ENCODE measurements around the gene XRN1.
"Not testable (repeated sequence)": the region's sequence is repeated elsewhere in the genome, so short reads cannot be mapped to it uniquely, and the experiment has no call there.

The XRN1 gene

DNA sequence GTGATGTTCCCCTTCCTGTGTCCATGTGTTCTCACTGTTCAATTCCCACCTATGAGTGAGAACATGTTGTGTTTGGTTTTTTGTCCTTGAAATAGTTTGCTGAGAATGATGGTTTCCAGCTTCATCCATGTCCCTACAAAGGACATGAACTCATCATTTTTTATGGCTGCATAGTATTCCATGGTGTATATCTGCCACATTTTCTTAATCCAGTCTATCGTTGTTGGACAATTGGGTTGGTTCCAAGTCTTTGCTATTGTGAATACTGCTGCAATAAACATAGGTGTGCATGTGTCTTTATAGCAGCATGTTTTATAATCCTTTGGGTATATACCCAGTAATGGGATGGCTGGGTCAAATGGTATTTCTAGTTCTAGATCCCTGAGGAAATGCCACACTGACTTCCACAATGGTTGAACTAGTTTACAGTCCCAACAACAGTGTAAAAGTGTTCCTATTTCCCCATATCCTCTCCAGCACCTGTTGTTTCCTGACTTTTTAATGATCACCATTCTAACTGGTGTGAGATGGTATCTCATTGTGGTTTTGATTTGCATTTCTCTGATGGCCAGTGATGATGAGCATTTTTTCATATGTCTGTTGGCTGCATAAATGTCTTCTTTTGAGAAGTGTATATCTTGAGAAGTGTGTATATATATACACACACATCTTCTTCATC, 123.4 kb downstream of the XRN1 start:
- DNase-seq (ENCODE audit: low spot score): not testable (repeated sequence)

DNA sequence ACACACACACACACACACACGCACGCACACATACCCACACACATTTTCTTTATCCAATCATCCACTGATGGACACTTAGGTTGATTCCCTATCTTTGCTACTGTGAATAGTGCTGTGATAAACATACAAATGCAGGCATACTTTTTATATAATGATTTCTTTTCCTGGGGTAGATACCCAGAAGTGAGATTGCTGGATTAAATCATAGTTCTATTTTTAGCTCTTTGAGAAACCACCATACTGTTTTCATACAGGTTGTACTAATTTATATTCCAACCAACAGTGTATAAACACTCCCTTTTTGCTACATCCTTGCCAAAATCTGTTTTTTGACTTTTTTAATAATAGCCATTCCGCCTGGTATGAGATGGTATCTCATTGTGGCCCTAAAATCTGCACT, 127.9 kb downstream of the XRN1 start:
- no peak for DNase-seq (ENCODE audit: low spot score)

DNA sequence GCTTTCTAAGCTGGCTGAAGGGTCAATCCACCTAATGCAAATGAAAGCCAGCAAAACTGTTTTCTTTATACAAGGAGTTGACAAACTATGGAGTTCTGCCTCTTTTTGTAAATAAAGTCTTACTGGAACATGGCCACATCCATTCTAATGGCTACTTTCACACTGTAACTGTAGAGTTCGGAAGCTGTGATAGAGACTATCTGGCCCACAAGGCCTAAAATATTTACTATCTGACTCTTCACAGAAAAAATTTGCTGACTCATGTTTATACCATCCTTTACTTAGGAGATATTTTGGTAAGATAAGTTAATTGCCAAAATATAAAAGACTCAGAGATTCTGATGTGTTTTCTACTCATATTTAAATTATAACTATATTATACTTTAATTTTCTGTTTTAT, 128.7 kb downstream of the XRN1 start:
- no peak for DNase-seq (ENCODE audit: low spot score)

DNA sequence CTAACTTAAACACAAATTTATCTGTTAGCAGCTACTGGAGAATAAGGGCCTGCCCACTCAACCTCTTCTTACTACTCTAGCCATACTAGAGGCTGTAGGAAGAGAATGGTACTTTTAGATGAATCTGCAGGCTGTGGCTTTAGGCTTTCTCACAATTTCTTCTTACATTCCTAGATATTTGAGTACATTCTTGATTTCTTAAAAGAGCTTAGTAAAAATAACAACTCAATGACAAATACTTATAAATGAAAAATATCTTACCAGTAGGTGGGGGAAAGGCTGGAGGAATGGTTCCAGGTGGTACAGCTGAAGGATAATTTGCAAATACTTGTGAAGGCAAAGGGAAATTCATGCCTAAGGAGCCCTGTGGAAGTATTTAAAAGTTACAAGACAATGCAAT, 129.5 kb downstream of the XRN1 start:
- DNase-seq (ENCODE audit: low spot score): no peak

DNA sequence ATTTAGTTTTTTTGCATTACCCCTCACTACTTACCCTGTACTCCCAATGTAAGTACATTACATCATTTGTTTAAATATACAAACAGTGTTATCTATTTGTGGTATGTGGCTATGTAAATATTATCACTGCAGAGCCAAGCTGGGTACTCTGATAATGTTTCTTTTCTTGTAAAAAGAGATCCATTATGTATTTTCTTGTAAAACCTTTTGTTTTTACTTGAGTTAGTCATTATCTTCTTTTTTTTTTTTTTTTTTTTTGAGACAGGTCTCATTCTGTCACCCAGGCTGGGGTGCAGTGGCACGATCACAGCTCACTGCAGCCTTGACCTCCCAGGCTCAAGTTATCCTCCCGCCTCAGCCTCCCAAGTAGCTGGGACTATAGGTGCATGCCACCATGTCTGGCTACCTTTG, 131.9 kb downstream of the XRN1 start:
- not testable (repeated sequence) for DNase-seq (ENCODE audit: low spot score)

DNA sequence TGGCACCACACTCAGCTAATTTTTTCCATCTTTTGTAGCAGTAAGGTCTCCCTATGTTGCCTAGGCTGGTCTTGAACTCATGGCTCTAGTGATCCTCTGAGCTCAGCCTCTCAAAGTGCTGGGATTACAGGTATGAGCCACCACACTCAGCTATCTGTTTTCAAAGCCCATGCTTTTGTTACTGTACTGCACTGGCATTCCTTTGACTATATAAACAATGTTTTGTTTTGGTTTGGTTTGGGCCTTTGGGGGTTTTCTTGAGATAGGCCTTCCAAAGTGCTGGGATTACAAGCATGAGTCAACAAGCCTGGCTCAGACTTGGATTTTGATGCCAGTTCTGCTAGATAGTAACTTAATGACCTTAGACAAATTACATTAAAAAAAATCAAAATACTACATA, 132.8 kb downstream of the XRN1 start:
- no peak for DNase-seq (ENCODE audit: low spot score)

DNA sequence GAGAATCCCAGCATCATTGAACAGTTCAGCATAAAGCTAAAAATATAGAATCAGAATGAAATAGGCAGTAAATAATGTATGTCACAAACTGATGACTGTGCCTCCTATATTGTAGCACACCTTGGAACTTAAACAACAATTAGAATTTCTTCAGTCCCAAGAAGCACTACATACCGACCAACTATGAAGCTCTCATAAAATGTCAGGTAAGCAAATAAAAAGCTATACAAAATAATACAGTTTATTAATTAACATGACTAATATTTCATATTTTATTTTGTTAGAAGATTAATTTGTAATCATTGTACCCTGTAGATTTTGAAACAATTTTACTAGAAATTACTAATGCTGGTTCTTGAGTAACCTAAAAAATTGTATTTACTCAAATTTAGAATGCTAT, 137.4 kb downstream of the XRN1 start:
- DNase-seq (ENCODE audit: low spot score): no peak

DNA sequence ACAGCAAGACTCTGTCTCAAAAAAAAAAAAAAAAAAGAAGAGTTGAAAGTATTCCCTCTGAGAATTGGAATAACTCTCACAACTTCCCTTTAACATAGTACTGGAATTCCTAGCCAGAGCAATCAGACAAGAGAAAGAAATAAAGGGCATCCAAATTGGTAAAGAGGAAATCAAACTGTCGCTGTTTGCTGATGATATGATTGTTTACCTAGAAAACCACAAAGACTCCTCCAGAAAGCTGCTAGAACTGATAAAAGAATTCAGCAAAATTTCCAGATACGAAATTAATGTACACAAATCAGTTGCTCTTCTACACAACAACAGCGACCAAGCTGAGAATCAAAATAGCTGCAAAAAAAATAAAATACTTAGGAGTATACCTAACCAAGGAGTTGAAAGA, 145.0 kb downstream of the XRN1 start:
- not testable (repeated sequence) for DNase-seq (ENCODE audit: low spot score)

DNA sequence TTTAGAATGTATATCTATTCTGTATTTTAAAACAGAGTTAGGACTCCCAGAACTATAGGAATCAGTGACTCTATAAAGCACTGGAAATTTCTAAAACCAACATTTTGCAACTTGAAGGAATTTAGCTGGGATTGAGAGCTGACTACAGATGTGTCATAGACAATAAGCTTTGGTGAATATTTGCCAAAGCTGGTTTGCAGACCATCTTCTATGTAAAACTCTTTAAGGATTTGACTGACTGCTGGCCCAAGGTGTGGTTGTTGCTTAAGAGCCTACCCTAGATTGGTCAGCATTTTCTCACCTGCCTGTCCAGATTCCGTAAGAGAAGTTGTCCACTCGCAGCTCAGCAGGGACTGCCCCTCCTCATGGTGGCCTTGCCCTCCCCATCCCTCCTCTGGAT, 149.2 kb downstream of the XRN1 start:
- DNase-seq (ENCODE audit: low spot score): no peak

DNA sequence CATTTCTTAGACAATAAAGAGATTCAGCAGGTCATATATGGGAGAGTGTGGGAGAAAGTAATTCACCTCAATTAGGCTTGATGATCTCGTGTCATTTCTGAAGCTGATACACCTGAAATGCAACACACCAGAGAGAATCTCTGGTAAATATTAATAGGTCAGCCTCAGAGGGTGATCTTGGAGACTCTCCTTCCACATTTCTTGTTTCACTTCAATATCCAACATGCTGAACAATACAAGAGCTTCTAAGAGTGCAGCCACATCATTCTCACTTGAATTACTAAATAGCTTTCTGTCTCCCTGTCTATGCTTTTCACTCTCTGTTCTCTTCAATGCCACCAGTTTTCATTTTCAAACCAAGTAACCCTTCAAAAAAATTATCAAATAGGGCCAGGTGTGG, 151.3 kb downstream of the XRN1 start:
- DNase-seq (ENCODE audit: low spot score): no peak

DNA sequence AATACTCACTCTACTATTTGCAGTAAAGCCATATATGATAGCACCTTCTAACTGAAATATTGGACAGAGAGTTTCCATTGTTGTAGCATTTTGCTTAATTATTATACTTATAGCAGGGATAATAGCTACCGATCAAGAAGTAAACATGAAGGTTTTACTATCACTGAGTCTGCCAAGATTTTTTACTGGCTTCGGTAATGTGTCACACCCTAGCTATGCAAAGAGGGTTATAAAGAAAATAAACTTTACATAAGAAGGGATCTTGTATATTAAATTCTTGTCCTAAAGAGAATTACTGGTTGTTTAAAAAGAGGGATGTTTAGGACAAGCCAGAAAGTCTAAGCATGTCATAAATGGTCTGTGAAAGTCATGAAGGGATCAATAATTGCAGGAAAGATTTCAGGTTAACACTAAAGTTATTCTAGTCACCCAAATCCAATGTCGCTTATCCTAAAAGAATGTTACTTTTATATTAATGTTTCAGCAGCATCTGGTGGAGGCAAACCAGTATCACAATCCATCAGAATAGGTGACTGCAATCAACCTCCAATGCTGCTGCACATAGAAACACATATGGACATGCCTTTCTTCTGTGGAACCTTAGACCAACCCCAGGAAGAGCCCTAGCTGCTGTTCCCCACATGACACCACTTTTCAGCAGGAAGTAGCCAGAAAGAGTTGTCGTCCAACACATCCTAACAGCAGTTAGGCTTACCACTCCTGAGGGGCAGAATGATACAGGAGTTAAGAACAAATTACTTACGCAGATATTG, 159.8 kb downstream of the XRN1 start:
- no peak for DNase-seq (ENCODE audit: low spot score)

DNA sequence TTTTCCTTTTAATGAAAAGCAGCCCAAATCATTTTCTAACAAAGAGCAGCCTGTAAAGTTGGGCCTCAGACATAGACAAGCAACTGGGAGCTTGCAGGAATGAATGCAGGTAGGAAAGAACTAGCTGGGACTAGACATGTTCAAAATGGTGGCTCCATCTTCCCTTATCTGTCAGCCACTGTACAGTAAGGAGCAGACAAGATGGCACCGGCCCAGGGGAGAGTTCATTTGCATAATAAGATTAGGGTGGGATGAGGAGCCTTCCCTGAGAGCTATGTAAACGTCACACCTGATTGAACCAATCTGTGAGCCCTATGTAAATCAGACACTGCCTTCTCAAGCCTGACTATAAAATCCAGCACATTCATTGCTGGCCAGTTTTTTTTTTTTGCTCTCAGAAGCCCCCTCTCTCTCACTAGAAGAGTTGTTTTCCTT, 162.7 kb downstream of the XRN1 start:
- no peak for DNase-seq (ENCODE audit: low spot score)

DNA sequence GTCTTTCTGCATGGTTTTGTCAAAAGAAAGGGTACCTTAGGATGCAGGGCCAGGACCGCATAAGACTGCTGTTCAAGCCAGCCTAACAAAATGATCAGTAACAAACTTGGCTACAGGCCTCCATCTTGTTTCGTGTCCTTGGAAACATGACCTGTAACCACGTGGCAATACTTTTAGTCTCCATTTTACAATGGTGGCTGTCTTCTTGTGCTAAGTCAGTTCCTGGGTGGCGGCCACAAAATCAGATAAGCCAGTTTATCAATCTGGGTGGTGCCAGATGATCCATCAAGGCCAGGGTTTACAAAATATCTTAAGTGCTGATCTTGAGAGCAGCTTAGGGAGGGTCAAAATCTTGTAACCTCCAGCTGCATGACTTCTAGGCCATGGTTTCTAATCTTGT, 165.3 kb downstream of the XRN1 start:
- no peak for DNase-seq (ENCODE audit: low spot score)

DNA sequence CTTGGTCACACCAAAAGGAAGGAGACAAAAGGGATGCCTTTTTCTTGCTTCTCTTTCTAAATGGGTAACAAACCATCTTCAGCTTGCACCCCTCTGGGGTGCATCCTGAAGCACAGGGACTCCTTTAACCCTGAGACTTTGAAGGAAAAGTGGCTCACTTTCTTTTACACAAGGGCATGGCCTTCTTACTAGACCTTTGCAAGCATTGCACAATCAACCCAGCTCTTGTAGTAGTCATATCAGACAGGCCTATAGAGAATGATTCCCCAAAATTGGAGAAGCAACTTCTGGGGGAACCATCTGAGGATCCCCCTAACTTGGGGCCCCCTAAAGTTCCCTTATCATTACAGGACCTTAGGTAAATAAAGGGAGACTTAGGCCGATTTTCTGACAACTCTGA, 166.4 kb downstream of the XRN1 start:
- no peak for DNase-seq (ENCODE audit: low spot score)

DNA sequence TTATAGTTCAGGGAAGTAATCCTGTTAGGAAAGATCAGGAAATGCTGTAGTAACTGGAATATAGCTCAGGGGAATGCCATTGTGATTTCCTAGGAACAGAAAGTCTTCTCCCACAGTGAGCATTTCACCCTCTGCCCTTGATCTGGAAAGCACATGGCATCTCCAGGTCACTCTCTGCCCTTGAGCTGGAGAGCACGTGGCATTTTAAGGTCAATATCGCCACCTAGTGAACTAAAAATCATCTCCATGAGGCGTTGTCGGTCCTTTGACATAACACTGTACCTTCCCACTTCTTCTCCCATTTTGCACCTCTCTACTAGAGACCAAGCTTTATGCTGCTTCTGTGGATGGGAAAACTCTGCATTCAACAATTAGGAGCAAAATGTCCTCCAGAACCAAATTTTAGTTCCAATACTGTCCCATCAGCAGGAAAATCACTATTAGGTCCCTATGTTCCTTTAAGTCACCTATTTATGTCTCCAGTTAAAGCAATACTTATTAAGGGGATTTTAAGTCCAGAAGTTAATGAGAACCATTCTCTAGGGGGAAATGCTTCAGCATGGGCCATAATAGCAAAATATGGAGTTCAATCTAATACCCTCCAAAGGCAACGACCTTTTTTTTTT, 167.8 kb downstream of the XRN1 start:
- peak; percentile 62 for DNase-seq (ENCODE audit: low spot score)

DNA sequence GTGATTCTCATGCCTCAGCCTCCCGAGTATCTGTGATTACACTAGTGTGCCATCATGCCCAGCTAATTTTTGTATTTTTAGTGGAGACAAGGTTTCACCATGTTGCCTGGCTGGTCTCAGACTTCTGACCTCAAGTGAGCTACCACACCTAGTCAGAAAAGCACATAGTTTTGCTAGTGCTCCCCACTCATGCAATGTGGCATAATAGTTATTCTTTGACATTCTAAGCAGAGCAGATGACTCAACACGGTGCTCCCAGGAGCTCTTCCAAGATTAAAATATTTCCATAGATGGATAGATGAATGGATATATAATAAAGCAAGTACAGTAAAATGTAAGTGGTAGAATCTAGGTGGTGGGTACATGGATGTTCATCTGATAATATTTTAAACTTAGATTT, 169.4 kb downstream of the XRN1 start:
- no peak for DNase-seq (ENCODE audit: low spot score)

DNA sequence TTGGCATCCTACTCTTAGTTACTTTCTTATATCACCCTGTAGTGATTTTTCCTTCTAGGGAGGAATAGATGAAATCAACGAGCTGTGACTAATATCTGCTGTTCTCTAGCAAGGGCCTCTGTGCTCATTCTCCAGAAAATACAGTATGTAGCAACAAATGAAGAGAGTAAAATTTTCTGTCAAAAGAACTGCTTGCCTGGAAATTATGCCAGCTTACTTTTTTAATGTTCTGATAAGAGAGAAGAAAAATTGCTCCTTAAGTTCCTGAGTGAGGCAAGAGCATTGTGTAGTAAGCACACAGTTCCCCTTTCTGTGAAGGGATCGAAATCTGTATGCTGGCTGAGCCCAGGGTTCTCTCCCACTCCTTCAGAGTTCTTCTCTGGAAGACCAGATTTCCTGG, 171.1 kb downstream of the XRN1 start:
- no peak for DNase-seq (ENCODE audit: low spot score)

DNA sequence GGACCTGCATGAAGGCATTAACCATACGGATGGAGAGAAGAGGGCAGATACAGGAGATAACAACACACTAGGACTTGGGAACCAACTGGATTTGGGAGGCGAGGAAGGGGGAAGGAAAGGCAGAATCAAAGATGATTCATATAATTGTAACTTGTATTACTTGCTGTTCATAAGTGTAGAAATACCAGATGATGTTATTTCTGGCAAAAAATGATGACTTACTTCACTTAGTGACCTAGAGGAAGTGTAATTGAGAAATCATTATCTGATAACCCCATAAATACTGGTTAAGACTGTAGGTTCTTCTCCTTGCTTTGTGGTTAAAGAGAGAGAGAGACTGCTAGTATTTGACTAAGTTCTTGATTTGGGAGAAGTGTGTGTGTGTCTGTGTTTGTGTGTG, 172.0 kb downstream of the XRN1 start:
- DNase-seq (ENCODE audit: low spot score): no peak

DNA sequence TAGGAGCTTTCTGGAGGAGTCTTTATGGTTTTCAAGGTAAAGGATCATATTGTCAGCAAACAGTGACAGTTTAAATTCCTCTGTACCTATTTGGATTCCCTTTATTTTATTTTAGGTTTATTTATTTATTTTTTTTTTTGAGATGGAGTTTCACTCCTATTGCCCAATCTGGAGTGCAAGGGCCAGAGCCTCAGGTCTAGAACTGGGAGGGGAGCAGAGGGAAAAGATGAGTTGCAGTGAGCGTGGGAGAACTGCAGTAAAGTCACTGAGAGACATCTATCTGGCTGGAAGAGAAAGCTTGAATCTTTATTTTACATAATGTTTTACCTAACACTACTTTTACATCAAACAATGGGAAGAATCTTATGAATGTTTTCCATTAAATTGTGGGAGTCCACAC, 172.9 kb downstream of the XRN1 start:
- DNase-seq (ENCODE audit: low spot score): no peak

DNA sequence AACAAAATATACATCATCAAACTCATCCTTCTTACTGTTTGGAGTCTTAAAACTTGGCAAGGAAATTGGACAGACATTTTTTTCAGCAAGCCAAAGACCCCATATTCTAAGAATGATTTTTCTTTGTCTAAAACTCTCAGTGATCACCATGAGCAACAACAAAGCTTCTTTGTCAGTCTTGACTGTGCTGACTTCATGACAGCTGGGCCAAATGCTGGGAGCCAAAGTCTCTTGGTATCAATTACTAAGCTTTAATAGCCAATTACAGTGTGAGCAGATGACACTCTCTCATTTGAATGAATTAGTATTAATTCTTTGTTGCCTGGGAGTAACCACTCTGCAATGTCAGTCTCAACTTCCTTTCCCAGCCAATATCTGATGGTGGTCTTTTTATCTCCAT, 174.3 kb downstream of the XRN1 start:
- no peak for DNase-seq (ENCODE audit: low spot score)

DNA sequence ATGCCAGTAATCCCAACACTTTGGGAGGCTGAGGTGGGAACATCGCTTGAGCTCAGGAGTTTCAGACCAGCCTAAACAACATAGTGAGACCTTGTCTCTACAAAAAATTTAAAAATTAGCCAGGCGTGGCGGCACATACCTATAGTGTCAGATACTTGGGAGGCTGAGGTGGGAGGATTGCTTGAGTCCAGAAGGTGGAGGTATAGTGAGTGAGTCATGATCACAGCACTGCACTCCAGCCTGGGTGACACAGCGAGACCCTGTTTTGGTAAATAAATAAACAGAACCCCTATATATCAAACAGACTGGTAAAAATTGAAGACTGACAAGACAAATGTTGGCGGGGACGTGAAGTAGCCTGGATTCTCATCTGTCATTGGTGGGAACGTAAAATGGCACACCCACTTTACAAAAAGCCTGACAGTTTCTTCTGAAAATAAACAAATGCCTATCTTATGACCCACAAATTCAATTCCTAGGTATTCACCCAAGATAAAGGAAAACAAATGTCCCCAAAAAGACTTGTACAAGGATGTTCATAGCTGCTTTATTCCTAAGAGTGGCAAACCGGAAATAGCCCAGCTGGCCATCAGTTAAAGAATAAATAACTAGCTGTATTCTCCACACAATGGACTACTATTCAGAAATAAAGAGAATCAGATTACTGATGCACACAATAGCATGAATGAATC, 175.5 kb downstream of the XRN1 start:
- no peak for DNase-seq (ENCODE audit: low spot score)

DNA sequence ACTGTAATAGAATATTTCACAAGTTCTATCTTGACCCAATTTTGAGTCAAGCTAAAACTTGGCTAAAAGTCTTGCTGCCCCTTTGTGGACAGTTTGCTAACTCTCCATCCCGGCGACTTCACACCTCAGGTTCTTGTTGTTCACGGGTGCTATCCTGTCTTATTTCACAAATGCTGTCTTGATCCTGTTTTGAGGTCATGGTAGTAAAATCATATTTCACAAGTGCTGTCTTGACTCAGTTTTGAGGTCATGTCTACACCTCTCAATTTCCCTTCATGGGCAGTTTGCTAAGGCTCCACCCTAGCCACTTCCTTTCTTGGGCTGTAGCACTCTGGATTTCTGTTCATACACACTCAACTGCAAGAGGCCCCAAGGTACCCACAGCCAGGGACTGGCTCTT, 177.4 kb downstream of the XRN1 start:
- peak; percentile 28 for DNase-seq (ENCODE audit: low spot score)

DNA sequence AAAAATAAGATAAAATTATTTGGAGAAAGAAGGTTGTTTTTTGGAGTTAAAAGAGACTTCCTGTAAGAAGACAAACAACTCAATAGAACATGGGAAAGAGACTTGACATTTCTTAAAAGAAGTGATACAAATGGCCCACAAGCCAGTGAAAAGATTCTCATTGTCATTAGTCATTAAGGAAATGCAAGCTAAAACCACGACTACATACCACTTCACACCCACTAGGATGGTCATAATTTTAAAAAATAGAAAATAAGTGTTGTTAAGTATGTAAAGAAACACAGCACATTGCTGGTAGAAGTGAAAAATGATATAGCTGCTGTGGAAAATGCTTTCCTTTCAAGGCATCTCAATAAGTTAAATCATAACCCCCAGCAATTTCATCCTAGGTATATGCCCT, 178.1 kb downstream of the XRN1 start:
- no peak for DNase-seq (ENCODE audit: low spot score)

Data from CD4-positive, alpha-beta T cell treated with Interleukin-6 at 100 ng/mL for 8 hours (primary cell).